HG03095 (cell line): ENCODE data around the gene MAF.

Source experiments
- ATAC-seq: cut with Tn5 transposase; IDR thresholded peaks from one replicate; pipeline ENCODE4 v1.9.1; 2021; ENCODE audit warnings: moderate library complexity; ENCODE audit not compliant: unreplicated experiment

MAF gene

DNA sequence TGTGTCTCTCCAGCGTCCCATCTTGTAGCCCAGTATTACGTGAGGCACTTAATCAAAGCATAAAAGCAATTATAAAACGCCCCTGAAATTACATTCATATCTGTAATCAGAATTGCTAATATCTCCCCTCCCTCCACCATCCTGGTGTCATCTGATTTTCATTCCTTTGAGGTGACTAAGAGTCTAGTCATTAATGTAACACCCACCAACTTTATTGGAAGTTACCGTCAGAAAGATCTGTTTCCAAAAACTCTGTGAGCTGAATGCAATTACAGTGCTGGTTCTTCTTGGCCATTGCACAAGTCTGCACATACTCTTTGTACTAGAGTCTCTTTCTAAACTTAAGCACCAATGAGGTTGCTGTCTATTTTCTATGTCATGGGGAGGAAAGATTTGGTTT is 12.5 kb upstream of the MAF start:
- no peak for ATAC-seq

DNA sequence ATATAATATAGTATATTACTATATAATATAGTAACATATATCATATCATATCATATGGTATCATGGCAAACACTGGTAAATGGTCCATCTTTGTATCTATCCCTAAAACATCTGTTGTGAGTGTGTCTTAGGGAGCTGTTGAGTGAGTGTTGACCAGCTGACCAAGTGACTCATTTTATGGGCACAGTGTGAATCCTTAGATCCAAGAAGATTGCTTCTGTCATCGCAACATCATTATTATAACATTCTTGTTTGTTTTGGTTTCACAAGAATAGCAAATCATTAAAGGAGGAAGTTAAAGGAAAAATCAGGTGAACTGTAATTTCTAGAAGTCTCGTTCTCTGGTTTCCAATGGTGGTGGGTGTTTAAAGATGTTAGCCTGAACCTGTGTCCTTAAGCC is 11.7 kb upstream of the MAF start:
- no peak for ATAC-seq

DNA sequence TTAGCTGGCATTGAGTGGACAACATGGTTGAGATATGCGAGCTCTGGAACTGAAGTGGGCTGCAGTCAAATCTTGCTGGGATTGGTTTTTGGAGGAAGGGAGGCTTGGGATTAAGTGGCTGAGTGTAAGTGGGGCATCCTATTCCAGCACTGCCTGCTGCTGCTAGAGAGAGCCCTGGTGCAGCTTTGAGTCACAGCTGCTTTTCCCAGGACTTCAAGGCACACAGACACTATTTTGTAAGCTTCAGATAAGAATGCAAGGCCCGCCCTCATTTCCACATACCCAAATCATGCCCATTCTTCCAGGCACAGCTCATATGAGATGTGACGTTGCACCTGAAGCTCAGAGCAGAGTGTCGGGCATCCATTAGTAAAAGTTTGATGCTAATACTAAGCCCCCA is 10.2 kb upstream of the MAF start:
- no peak for ATAC-seq

DNA sequence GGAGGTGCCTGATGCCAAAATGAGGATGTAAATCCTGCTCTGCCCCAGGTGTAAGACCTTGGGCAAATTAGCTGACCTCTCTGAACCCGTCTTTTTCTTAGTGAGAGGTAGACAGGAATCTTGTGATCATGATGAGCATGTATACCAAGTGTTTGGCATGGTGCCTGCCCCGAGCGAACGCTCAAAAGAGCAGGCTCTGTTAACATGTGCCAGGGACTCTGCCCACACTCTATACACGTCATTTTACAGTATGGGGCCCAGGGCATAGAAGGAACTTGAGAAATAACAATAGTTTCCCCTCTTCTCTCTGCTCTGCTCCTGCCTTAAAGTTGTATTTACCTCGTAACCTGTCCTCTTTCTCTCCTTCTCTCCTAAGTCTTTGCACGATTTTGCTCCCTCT is 9.3 kb upstream of the MAF start:
- ATAC-seq = no peak

DNA sequence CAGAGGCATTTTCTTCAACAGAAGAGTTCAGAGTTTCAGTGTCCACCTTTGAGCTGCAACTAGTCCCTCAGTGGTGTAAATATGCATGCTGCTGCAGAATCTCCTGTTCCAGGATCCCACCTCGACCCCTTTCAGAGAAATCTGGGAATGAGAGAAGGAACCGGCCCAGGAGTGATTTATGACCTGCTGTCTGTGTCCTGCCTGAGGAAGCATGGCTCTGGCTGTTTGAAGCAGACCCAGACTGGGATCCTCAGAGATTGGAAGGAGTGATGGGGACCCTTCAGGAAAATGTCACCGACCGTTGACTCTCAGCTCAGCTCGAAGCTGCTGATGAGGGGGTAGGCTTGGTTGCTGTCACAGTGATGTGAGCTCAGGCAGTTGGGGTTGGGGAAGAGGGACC is 8.4 kb upstream of the MAF start:
- no peak for ATAC-seq

DNA sequence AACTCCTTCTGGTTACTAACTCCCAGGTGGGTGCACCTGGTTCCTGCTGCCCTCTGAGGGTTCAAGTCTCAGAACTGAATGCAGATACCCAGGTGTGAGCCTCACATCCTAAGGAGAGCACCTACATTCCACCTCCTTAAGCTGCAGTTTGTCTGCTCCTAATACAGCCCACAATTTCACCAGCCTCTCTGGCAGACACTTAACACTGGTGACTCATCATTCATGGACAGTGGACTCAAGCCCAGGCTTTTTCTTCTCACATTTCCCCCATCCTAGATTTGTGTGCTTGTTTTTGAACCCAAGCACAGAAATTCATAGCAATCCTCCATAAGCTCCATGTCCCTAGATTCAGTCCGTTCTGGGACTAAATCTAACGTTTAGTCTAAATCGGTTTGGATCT is 7.0 kb upstream of the MAF start:
- ATAC-seq = no peak

DNA sequence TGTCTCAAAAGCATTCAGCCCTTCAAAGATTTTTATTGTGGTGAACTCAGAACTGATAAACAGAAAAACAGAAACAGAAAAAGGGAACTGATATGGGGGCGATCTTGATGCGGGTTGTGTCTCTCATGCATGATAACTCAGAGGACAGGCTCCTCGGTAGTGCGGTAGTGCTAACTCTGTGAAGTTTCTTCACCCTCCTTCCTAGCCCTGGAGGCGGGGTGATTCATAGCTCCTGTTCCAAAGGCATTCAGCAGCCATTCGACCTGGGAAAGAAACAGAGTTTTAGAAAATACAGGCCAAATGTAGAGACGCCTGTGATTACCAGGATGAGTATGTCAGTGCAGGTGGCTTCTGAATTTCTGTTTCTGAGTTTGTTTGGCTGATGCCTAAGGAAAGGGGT is 5.5 kb upstream of the MAF start:
- ATAC-seq = peak; percentile 81

DNA sequence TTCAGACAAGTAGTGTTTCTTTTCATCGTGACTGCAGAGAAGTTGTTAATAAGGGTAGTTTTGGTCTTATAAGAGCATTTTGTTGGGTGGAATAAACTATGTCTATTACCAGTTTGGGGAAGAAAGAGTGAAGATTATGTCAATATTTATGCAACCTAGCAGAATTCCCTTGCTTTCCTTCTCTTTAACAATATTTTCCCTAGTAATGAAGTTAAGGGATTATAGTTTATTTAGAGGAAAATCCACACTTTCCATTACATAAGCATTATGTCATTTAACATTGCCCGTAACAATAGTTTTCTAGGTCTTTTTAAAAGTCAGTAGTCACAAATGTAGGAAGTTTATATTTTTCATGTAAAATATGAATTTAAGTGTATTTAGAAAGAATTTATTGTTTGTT is 2.5 kb upstream of the MAF start:
- no peak for ATAC-seq

DNA sequence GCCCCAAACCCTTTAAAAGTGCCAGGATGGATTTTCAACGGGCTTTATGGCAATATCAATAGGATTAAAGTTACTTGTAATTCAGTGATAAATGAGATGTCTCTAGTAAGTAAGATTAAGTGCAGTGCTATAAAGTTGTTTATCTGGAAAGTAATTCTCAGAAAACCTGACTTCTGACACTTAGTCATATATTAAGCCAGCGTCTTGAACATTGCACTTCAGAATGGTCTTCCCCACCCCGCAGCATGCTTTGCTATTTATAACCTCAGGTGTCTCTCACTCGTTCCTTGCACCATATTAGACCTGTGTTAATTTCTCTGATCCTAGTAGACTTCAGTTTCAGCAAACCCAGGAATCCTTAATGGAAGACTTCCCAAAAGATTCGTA is 2.1 kb upstream of the MAF start:
- no peak for ATAC-seq

DNA sequence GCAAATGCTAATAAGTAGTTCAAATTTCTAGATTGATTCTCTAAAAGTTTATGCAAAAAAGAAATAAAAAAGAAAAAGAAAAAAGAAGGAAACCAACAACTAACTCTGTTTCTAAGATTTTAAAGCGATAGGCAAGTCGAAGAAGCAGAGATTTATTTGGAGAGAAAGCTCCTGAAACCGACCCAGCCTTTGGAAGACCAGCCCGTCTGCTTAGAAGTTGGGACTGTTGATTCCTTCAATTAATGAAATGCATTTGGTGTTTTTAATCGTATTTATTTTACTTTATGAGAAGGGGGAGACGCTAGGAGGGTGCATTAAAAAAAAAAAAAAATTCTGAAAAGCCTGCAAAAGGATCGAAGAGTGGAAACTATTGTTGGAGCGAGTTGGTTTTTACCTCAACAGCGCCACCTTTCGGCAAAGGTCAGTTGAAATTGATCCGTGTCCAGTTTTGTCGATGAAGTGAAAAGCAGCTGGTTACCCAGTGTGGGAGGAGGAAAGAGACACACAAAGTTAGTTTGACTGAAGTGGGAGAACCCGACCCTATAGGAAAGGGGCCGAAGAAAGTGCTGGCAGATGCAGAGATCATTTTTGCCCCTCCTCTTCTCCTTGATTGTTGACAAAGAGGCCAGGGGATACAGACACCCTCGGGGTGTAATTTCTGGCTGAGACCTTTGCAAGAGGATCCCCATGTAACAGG is 1.5 kb upstream of the MAF start:
- no peak for ATAC-seq

DNA sequence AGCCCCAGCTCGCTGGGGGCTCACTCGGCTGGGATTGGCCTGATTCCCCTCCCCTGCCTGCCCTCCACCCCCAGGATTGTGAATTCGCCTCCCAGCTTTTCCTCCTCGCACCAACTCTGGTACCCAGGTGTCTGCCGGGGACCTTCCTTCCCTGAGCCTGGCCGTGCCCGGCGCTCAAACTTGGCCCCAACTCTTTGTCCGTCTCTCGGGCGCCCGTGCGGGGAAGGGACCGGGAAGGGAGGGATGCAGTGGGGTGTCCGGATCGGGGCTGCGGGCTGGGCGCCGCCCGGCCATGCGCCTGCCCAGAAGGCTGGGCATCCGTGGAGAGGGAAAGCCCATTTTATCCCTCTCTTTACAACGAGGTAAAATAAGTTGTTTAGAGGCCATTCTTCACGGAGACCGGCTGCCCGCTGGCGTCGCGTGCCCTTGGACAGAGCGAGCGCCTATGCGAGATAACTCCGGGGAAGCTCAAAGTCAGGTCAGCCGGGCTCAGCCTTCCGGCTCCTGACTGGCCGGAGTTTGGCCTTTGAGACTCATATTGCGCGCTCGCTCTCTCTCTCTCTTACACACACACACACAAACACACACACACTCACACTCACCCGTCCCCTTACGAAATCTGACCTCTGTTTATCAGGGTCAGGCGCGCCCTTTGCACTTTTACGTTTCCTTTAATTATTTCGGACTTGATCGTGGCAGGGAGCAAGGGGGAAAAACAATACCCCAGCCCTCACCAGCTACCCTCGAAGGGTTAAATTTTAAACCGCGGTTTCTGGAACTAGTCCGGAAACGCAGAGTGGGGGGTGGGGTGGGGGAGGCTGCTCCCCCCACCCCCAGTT is 774 bp upstream of the MAF start:
- ATAC-seq = no peak

DNA sequence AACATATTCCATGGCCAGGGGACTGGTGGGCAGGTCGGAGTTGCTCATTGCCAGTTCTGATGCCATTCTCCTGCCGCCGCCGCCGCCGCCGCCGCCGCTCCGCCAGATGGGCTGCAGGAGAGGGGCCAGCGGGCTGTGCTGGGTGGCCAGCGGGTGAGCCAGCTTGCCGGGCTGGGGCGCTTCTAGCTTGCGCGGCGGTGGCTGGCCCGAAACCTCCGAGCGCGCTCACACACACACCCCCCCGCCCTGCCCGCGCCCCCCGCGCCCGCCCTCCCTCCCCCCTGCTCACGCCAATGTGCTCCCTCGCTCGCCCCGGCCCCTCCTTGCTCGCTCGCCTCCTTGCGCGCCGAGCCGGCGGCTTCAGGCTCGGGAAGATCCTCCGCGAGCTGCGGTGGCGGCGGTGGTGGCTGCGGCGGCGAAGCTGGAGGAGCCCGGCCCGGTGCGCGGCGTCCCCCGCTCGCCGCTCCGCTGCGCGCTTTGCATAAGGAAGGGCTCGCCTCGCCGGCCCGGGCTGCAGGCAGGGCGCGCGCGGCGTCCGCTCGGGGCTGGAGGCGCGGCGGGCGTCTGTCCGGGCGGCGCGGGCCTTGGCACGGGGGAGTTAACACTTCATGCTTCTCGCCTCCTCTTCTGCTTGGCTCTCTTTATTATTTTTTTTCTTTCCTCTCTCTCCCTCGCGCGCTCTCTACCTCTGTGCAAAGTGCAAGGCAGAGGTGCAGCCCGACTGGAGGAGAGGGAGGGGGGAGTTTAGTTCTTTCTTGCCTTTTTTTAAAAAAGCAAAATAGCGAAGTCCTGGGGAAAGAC is 500 bp downstream of the MAF start:
- no peak for ATAC-seq

DNA sequence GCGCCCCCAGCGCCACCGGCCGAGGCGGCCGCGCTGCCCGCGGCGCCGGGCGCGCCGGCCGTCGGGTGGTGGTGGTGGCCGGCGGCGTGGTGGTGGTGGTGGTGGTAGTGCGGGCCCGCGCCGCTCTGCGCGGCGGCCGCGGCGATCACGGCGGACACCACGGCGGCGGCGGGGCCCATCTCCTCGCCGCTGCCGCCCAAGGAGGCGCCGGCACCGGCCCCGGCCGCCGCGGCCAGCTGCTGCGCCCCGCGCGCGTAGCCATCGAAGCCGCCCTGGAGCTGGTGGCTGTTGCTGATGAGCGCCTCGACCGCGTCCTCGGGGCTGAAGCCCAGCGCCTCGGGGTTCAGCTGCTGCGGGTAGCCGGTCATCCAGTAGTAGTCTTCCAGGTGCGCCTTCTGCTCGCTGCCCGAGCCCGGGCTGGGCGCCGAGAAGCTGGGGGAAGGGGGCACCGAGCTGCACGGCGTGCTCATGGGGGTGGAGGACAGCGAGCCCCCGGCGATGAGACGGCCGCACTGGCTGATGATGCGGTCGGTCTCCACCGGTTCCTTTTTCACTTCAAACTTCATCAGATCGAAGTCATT is 1.2 kb downstream of the MAF start:
- no peak for ATAC-seq

DNA sequence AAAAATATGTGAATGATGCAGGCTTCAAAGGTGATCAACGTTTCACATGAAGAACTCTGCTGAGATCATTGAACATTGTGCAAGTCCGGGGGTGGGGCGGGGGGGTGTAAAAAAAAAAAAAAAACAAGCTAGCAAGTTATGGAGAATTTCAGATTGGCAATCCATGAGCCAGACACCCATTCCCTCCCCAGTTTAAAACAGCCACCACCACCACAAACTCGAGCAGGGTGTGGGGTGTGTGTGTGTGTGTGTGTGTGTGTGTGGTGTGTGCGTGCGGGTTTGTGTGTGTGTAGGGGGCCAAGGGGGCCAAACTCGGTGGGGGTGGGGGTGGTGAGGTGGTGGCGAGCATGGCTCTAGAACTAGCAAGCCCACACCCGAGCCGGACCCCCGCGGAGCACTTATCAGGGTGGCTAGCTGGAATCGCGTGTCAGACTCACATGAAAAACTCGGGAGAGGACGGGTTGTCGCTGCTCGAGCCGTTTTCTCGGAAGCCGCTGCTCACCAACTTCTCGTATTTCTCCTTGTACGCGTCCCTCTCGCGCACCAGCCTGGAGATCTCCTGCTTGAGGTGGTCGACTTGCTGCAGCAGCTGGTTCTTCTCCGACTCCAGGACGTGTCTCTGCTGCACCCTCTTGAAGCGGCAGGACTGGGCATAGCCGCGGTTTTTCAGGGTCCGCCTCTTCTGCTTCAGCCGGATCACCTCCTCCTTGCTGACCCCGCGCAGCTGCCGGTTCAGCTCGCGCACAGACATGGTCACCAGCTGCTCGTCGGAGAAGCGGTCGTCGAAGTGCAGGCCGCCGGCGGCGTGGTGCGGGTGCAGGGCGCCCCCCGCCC is 2.0 kb downstream of the MAF start:
- ATAC-seq = no peak

DNA sequence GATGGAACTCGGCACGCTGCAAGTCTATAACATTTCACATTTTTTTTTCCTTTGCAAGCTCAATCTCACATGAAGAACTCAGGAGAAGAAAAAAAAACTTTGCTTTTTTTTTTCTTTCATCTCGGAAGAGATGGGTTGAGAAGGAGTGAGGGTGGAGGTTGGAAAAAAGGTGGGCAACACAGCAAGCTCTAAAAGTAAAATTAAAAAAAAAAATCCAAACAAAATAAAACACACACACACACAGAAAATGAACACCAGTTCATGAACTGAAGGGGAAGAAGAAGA is 2.5 kb downstream of the MAF start:
- no peak for ATAC-seq

DNA sequence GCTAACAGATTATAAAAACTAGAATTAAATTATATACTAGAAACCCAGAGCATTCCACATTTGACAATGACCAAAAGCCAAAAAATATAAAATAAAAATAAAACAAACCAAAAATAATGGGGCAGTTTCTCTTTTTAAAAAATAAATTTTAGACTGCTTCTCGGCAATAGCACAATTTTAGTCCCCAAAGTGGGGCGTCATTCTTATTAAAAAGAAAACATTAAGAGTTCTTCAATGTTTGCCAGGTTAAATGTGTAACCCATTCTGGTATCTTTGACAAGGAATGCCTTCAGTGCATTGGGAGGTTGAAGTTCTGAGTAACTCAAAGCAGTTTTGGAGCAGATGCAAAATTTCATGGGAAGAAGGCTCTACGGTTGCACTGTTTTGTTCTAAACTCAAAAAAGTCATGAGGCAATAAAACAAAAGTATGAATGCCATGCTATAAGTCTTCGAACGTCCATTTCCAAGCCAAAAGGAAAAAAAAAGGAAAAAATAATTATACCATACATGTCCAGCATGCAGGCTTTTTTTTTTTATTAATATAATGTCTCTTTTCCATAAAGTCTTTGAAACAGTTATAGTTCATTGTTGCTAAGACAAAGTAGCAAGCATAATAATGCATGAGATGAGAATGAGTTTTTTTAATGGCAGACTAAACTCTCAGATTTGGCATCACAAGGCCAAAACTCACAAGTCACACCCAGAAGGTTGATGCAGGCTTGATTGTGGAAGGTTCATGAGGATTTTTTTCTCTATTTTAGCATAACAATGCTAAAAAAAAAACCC is 3.1 kb downstream of the MAF start:
- no peak for ATAC-seq

DNA sequence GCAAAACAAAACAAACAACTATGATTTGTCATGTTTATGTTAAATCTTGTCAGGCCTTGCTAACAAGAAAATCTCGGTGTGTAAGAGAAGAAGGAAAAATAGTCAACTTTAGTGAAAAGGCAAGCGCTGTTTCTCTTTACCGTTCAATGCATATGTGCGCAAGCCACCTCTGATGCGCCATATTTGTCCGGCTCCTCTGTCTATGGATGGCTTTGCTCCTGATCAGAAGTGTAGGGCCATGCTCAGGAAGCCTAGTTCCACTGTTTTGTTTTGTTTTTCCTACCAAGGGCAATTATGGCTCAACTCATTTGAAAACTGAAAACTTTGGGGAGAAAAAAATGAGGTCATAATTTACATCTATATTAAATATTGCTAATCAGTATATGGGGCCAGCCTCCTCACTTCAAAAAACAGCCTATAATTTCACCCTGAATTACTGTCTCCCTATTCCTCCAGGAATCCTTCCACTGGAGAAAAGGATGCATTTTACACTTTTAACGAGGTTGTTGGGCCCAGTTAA is 4.5 kb downstream of the MAF start:
- ATAC-seq = no peak

DNA sequence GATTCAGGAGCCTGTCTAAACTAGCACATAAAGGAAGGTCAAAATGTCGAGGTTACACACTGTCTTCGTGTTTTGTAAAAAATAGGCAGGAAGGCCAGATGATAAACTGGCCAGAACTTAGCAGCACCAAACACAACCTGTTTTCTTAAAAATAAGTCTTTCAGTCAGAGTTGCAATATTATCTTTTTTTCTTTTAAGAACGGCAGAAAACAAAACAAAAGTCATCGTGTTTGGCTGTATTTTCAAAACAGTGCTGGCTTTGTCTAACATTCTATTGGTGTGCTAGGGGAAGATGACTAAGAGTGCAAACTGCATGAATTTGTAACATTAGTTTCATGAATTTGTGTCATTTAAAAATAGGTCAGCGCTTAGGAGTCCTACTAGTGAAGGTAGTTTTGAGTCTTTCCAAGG is 5.3 kb downstream of the MAF start:
- no peak for ATAC-seq

DNA sequence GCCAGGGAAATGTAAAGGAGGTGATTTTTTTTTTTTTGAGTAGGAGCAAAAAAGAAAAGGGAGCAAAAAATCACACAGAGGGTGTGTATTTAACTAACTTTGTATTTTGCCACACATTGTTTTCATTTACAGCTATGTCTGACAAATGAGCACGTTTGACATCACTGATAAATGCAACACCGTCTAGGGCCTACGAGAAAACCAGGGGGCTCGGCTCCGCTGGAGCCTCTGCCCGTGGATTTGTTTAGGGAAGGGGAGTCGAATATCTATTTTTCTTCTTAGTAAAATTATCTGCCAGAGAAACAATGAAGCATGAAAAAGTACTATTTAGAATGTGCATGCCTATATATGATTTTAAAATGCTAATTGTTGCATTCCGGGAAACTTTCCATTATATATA is 6.8 kb downstream of the MAF start:
- ATAC-seq = no peak

DNA sequence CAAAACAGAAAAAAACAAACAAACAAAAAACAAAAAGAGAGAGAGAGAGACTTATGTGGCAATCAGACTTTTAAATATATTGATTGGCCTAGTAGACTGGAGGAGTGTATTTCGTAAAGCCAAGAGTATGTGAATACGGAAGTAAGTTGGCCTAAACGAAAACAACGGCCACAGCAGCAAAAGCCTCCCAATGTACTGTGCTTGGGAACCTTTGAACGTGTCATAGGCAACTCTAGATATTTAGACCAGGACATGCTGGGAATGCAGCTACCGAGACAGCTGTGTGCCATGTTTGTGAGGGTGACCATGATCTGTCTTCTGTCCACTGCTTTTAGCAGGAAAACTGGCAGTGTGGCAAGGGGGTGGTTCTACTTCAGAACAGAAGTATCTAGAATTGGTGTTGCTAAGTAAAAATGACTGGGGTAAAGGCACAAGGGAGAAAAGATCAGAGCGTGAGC is 7.4 kb downstream of the MAF start:
- ATAC-seq = no peak
